NCI-H2081 treated with DMSO at 0.1 percent for 48 hours (cell line): Measurements from ENCODE around the gene SVOP.
A peak's percentile ranks its signal among the peaks of the same experiment; 100 is the strongest.
"Not testable (repeated sequence)": the region's sequence is repeated elsewhere in the genome, so short reads cannot be mapped to it uniquely, and the experiment has no call there.

Source experiments
- DNase-seq: peaks from one replicate; lab custom pipeline; 2025; lab: John Stamatoyannopoulos, UW

Gene SVOP

DNA sequence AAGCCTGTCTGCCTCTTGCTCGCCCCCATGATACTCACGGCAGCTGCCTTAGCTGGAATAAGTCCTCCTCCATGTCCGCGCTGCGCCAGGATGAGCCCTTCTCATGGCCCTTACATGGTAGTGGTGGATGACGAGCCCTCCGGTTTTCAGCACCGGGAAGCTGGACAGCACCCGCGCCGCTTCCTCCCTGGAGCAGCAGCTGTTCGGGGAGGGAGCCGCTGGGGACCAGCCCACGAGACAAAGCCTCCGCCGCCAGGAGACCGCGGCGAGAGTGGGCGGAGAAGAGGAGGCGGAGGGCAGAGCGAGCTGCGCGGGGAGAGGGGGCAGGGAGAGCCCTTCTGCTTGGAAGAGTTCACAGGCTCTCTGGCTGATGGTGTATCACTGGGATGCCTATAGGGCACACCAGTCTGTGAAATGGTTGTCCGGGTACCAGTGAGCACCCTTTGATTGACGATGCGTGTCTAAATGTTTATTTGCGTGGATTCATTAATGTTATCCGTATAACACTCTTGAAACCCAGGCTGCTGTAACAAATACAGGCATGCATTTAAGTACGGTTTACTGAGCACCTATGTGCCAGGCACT is at the start of gene SVOP:
Gene SVOP, minus strand, starts transcription at position 273 of the 585 bp plus-strand sequence. Its CDS starts 200 bp downstream, at position 73.
- peak; percentile 29 for DNase-seq

- no peak for DNase-seq
Observed at GRCh38 chr12:109069307-109070271, 48.7 kb upstream of the SVOP start.

DNA sequence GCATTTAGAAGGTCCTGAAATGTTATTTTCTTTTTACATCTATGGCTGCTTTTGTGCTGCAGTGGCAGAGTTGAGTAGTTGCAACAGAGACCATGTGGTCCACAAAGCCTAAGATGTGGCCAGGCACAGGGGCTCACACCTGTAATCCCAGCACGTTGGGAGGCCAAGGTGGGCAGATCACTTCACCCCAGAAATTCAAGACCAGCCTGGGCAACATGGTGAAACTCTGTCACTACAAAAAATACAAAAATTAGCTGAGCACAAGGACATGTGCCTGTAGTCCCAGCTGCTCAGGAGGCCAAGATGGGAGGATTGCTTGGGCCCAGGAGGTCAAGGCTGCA is 45.0 kb upstream of the SVOP start:
- DNase-seq, result no peak

DNA sequence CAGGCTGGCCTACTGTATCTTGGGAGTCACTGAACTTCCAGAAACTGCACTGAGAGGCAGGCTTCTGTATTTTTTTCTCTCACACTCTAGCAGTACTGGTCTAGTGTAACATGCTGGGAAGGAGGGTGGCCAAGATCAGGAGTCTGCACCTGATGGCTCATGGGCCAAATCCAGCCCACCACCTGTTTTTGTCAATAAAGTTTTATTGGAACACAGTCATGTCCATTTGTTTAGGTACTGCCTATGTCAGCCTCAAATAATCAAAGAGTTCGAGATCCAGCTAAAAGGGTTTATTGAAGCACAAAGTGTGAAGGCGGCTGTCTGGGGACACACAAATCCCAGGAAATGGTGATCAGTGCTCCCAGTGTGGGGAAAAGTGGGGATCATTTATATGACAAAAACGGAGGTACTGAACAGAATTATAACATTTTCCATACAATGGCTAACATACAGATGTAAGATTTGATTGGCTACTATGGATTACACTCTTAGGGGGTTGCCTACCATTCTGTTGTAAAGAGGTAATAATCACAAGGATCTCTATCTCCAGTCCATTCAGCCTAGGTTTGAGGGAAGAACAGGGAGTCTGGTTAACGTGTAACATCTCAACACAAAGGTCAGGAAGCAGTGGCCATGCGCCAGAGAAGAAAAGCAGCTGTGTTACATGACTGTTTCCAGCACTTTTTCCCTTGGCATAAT is 44.4 kb upstream of the SVOP start:
- no peak for DNase-seq

DNA sequence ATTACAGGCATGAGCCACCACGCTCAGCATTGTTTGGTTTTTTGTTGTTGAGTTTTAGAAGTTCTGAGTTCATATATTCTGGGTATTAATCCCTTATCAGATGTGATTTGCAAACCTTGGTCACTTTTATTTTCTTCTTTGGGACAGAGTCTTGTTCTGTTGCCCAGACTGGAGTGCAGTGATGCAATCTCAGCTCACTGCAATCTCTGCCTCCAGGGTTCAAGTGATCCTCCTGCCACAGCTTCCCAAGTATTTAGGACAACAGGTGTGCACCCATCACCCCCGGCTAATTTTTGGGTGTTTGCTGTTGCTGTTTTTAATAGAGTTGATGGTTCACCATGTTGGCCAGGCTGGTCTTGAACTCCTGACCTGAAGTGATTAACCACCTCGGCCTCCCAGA is 43.3 kb upstream of the SVOP start:
- DNase-seq, result no peak

GRCh38 chr12:109058773-109059172 is 37.9 kb upstream of the SVOP start:
- no peak for DNase-seq

GRCh38 chr12:109057376-109057775 is 36.5 kb upstream of the SVOP start:
- no peak for DNase-seq

GRCh38 chr12:109056891-109057290 is 36.0 kb upstream of the SVOP start:
- no peak for DNase-seq

- DNase-seq, result no peak
Observed at GRCh38 chr12:109054520-109054919, 33.7 kb upstream of the SVOP start.

DNA sequence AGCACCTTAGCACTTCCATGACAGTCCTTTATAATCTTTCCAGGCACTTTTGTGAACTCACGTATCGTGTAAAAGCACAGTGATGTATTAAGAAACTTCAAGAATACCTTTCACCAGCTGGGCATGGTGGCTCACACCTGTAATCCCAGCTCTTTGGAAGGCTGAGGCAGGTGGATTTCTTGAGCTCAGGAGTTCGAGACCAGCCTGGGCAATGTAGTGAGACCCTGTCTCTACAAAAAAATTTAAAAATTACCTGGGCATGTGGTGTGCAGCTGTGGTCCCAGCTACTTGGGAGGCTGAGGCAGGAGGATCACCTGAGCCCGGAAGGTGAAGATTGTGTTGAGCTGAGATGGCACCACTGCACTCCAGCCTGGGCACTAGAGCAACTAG is 33.3 kb upstream of the SVOP start:
- not testable (repeated sequence) for DNase-seq

DNA sequence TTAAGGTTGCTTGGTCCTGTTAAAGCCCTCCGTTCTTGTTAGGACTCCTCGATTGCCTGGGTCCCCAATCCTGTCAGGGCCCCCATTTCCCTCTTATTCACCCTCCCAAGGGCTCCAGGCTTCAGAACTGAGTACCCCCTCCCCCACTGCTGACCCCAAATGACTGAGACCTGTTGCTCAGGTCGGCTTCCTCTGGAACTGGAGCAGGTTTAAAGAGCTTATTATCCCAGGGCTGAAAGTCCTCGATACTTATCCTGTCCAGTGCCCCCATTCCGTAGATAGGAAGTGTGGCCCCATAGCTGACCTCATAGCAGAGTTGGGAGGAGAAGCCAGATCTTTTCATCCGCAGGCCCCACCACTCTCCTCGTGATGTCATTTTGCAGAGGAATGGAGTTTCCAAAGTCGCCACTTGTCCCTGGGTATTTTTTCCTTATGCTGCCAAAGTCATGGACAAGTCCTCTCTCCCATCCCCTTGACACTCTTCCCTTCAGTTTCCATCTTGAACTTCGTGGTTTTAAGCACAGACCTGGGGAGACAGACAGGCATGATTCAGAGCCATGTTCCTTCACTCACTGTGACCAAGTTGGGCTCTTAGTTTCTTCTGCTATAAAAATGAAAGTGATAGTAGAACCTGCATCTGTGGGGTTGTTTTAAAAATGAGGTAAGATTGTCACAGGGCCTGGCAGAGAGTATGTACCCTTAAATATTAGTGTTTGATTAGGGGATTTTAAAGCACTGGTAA is 32.7 kb upstream of the SVOP start:
- DNase-seq, result no peak

GRCh38 chr12:109052414-109053323 is 31.8 kb upstream of the SVOP start, which contains the start of gene USP30:
TSS of gene USP30 (plus strand) at chr12:109052576. CDS start at chr12:109052679, 103 bp downstream.
- DNase-seq, result no peak

DNA sequence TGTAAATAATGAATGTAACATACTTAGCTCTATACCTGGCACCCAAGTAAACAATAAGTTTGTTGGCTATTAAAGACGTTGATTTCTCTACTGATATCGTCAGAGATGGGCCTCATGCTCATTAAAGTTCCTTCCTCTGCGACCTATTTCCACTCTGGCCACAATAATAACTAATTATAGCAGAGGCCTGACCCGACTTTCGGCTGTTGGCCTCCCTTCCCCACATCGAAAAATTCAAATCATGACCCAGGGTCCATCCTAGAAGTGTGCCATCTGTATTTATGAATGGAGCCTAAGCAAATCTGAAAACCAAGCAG is 31.2 kb upstream of the SVOP start:
- DNase-seq, result no peak

DNA sequence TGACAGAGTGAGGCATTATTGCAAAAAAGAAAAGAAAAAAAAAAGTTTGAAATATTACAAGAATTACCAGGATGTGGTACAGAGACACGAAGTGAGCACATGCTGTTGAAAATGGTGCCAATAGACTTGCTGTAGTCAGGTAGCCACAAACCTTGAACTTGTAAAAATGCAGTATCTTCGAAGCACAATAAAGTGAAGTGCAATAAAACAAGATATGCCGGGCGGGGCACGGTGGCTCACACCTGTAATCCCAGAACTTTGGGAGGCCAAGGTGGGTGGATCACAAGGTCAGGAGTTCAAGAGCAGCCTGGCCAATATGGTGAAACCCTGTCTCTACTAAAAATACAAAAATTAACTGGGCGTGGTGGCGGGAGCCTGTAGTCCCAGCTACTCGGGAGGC is 28.9 kb upstream of the SVOP start:
- not testable (repeated sequence) for DNase-seq

GRCh38 chr12:109048706-109049105 is 27.8 kb upstream of the SVOP start:
- DNase-seq, result not testable (repeated sequence)

DNA sequence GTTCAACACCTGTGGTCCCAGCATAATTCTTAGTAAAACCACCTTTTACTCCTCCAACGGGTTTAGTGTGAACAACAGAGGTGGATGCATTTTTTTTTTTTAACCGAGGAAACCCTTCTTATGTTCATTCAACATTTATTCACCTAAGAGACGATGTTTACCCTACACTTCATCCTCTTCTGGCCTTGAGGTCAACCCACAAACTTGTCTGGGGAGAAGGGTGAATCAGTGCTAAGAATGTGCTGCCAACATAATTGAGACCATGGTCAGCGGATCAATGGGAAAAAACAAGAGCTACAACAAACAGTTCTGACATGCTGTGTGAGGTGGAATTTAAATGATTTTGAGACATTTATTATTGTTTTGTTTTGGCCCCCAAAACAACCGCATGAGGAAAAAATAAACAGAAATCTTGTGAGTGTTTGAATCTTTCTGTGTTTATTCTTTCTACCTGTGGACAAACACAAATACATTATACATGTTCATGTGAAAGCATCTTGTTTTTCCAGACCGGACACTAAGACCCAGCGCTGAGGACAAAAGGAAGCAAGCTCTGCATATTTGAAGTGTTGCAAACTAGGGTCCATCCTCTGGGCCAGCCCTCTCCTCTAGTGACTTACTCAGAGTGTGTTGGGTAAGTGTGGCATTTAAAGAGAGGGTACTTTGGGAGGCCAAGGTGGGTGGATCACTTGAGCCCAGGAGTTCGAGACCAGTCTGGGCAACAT is 26.4 kb upstream of the SVOP start:
- DNase-seq, result no peak

DNA sequence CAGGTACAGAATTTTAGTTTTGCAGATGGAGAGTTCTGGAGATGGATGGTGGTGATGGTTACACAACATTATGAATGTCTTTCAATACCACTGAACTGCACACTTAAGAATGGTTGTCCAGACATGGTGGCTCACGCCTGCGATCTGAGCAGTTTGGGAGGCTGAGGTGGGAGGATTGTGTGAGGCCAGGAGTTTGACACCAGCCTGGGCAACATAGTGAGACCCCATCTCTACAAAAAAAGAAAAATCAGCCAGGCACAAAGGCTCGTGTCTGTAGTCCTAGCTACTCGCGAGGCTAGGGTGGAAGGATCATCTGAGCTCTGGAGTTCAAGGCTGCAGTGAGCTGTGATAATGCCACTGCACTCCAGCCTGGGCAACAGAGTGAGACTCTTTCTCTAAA is 23.4 kb upstream of the SVOP start:
- no peak for DNase-seq

DNA sequence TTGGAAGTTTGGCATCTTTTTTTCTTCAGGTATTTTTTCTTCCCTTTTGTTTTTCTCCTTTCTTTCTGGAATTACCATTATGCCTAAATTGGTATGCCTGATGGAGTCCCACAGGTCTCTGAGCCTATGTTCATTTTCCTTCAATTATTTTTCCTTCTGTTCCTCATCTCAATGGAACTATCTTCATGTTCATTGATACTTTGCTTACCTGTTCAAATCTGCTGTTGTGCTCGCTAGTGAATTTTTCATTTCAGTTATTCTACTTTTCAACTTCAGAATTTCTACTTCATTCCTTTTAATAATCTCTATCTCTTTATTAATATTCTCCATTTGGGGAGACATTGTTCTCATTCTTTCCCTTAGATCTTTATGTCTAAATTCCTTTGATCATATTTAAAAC is 16.1 kb upstream of the SVOP start:
- no peak for DNase-seq

DNA sequence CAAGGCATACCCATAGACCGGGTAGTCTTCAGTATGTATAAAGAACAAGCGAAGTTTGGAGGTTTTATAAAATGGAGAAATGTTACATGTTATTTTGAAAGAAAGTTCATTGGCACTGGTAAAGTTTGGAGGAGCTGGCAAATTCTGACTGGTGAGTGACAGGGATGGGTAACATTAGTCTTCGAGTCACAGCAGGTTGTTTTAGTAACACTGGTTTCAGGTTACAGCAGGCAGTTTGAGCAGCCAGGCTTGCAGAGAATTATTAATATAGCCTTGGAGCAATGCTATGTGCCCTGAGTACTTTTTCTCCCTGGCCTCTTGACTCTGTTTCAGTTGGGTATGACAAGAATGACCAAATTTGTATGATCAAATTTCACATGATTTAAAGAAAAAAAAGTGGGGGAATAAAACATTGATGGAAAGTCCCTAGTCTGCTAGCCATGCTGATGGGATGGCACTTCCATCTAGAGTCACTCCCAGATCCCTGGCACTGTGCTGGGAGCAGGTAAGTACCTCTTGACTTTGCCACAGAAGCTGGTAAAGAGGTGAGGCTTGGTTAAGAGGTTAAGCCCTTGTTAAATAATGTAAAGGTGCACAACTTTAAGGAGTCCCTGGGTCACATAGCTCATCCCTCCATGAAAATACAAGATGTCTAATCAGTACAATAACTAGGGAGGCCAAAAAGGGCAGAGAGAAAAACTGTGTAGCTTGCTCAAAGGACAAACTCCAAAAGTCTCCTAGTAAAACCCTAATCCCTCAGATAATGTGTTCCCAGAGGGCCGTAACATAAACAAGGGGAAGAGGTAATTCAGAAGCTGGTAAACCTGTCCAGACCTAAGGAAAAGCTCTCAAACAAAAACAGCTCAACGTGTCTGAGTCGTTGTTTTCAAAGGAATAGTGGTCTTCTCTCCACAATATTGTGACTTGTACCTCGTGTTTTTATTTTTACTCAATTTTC is 12.7 kb upstream of the SVOP start:
- DNase-seq, result no peak
